Measurements from ENCODE around the gene UBE2F. TPM values are rescaled to one million over a fixed set of nuclear protein-coding genes. Genes with fewer than 3 reads are reported as not detected.

Gene UBE2F
- total RNA-seq, 1 donor from 2014 or later, result 56.8 TPM

GRCh38 chr2:237995036-237995435 is 28.2 kb downstream of the UBE2F start:
- DNase-seq (ENCODE audit: low read depth, low spot score), result no peak
- H3K27me3 Mint-ChIP-seq (ENCODE audit: low read depth), result no peaks in the 10 kb centered on the region
- H3K36me3 Mint-ChIP-seq (ENCODE audit: low read depth), result peaks cover 14% of the 10 kb centered on the region
- peak overlapping the region; percentile 24 for H3K27ac Mint-ChIP-seq (ENCODE audit: unreplicated experiment)
- no peak for TF ChIP-seq CTCF (conservative IDR thresholded peaks at IDR 0.05)
- H3K4me3 Mint-ChIP-seq, result no peak overlapping the region
- H3K9me3 Mint-ChIP-seq, result peaks cover 4% of the 10 kb centered on the region
- H3K4me1 Mint-ChIP-seq, result no peaks in the 10 kb centered on the region

GRCh38 chr2:237996021-237996593 is 29.3 kb downstream of the UBE2F start:
- Mint-ChIP-seq H3K4me1 (no peaks in the 10 kb centered on the region), H3K27me3 (ENCODE audit: low read depth) (no peaks in the 10 kb centered on the region), H3K9me3 (peaks cover 6% of the 10 kb centered on the region), H3K36me3 (ENCODE audit: low read depth) (peaks cover 21% of the 10 kb centered on the region), H3K4me3 (no peak overlapping the region), H3K27ac (ENCODE audit: unreplicated experiment) (peak overlapping the region; percentile 27)
- no peak for TF ChIP-seq CTCF (conservative IDR thresholded peaks at IDR 0.05)
- DNase-seq (ENCODE audit: low read depth, low spot score), result no peak

- H3K36me3 Mint-ChIP-seq (ENCODE audit: low read depth), result peaks cover 18% of the 10 kb centered on the region
- H3K27me3 Mint-ChIP-seq (ENCODE audit: low read depth), result no peaks in the 10 kb centered on the region
- no peak for DNase-seq (ENCODE audit: low read depth, low spot score)
- no peak overlapping the region for H3K27ac Mint-ChIP-seq (ENCODE audit: unreplicated experiment)
- H3K4me3 Mint-ChIP-seq, result no peak overlapping the region
- no peak for TF ChIP-seq CTCF (conservative IDR thresholded peaks at IDR 0.05)
- no peaks in the 10 kb centered on the region for H3K4me1 Mint-ChIP-seq
- peaks cover 6% of the 10 kb centered on the region for H3K9me3 Mint-ChIP-seq
Observed at GRCh38 chr2:237997521-237997920, 30.7 kb downstream of the UBE2F start.

GRCh38 chr2:237998530-237998929 is 31.7 kb downstream of the UBE2F start:
- no peak for DNase-seq (ENCODE audit: low read depth, low spot score)
- H3K27me3 Mint-ChIP-seq (ENCODE audit: low read depth), result no peaks in the 10 kb centered on the region
- peaks cover 22% of the 10 kb centered on the region for H3K36me3 Mint-ChIP-seq (ENCODE audit: low read depth)
- no peak overlapping the region for H3K27ac Mint-ChIP-seq (ENCODE audit: unreplicated experiment)
- H3K9me3 Mint-ChIP-seq, result peaks cover 6% of the 10 kb centered on the region
- no peak overlapping the region for H3K4me3 Mint-ChIP-seq
- no peak for TF ChIP-seq CTCF (conservative IDR thresholded peaks at IDR 0.05)
- no peaks in the 10 kb centered on the region for H3K4me1 Mint-ChIP-seq

GRCh38 chr2:238003234-238004031 is 36.6 kb downstream of the UBE2F start:
- H3K27ac Mint-ChIP-seq (ENCODE audit: unreplicated experiment), result no peak overlapping the region
- H3K36me3 Mint-ChIP-seq (ENCODE audit: low read depth), result peaks cover 33% of the 10 kb centered on the region
- H3K9me3 Mint-ChIP-seq, result peaks cover 6% of the 10 kb centered on the region
- H3K27me3 Mint-ChIP-seq (ENCODE audit: low read depth), result no peaks in the 10 kb centered on the region
- no peak for TF ChIP-seq CTCF (conservative IDR thresholded peaks at IDR 0.05)
- no peak for DNase-seq (ENCODE audit: low read depth, low spot score)
- no peaks in the 10 kb centered on the region for H3K4me1 Mint-ChIP-seq
- no peak overlapping the region for H3K4me3 Mint-ChIP-seq

Measured in neural crest cell (in vitro differentiated cells).